ENCODE results near the gene VAV3. TPM values are rescaled to one million over a fixed set of nuclear protein-coding genes. Genes with fewer than 3 reads are reported as not detected.
"Not testable (repeated sequence)": the region's sequence is repeated elsewhere in the genome, so short reads cannot be mapped to it uniquely, and the experiment has no call there.

VAV3 gene
- total RNA-seq, 4 donors from 2014 or later: 44.1 to 123 (median 111) TPM

DNA sequence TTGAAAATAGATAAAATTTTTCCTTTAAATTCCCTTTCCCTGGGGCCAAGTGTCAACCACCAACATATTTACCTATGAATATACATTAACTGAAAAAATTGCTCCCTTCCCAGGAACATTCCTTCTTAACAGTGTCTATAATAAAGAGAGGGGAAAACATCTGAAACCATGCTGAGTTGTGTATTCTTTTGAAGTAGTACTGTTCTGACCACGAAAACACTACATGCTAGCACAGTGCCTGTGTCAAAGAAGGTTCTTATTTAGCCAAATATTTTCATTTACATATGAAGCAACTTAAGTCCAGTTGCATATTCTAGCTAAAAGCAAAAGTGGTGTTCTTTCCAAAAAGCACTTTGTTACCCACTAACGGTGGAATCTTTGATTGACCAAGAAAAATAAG, 311.2 kb downstream of the VAV3 start:
- no peak for DNase-seq
- in situ Hi-C loops (cut with MboI; ENCODE audit: low pct_ligation_motif_present in 1 of 4, low pct_unique_long_range_greater_than_20kb in 1 of 4, low sequenced_read_pairs in 3 of 4): no loop called here

GRCh38 chr1:107653005-107653404, 312.0 kb downstream of the VAV3 start:
- intact Hi-C loops (cut with DNase I; ENCODE audit: low total_unique reads): no loop called here
- WGBS, 2 donors (ENCODE audit: low coverage in 1 of 2): 44 to 53% methylated on average over 1 of the region's 1 CpG
- DNase-seq: no peak

More for the DNA sequence above, 311.2 kb downstream of the VAV3 start:
- Histone ChIP-seq H3K4me1 (peaks cover 5 to 43% (median 12%) of the 10 kb centered on the region in 4 donors), H3K9me3 (no peaks in the 10 kb centered on the region), H3K27me3 (no peaks in the 10 kb centered on the region), H3K36me3 (no peaks in the 10 kb centered on the region), H3K4me3 (no peak overlapping the region), H3K27ac (no peak overlapping the region)
- 49 to 51% methylated on average over 2 of the region's 2 CpGs for WGBS, 2 donors (ENCODE audit: low coverage in 1 of 2)
- intact Hi-C loops (cut with DNase I; ENCODE audit: low total_unique reads): no loop called here
- TF ChIP-seq POLR2AphosphoS5 (IDR thresholded peaks at IDR 0.05) (no peak), EP300 (IDR thresholded peaks at IDR 0.05; ENCODE audit: low read depth) (no peak), POLR2A (IDR thresholded peaks at IDR 0.05) (no peak)
- TF ChIP-seq, protein P1, sequence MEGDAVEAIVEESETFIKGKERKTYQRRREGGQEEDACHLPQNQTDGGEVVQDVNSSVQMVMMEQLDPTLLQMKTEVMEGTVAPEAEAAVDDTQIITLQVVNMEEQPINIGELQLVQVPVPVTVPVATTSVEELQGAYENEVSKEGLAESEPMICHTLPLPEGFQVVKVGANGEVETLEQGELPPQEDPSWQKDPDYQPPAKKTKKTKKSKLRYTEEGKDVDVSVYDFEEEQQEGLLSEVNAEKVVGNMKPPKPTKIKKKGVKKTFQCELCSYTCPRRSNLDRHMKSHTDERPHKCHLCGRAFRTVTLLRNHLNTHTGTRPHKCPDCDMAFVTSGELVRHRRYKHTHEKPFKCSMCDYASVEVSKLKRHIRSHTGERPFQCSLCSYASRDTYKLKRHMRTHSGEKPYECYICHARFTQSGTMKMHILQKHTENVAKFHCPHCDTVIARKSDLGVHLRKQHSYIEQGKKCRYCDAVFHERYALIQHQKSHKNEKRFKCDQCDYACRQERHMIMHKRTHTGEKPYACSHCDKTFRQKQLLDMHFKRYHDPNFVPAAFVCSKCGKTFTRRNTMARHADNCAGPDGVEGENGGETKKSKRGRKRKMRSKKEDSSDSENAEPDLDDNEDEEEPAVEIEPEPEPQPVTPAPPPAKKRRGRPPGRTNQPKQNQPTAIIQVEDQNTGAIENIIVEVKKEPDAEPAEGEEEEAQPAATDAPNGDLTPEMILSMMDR (IDR thresholded peaks at IDR 0.05): no peak

DNA sequence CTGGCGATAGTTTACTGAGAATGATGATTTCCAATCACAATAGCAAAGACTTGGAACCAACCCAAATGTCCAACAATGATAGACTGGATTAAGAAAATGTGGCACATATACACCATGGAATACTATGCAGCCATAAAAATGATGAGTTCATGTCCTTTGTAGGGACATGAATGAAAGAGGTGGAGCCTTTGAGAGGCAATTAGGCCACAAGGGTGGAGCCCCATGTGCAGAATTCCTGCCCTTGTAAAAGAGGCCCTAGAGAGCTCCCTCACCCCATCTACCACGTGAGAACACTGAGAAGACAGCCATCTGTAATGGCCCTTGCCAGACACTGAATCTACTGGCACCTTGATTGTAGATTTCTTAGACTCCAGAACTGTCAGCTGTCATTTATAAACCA, 314.2 kb downstream of the VAV3 start:
- H3K27ac ChIP-seq; H3K9me3 ChIP-seq; intact Hi-C loops (cut with DNase I; ENCODE audit: low total_unique reads); H3K36me3 ChIP-seq; H3K27me3 ChIP-seq; in situ Hi-C loops (cut with MboI; ENCODE audit: low pct_ligation_motif_present in 1 of 4, low pct_unique_long_range_greater_than_20kb in 1 of 4, low sequenced_read_pairs in 3 of 4); H3K4me3 ChIP-seq: not testable (repeated sequence)
- peaks cover 5 to 42% (median 11%) of the 10 kb centered on the region in 4 donors for H3K4me1 ChIP-seq
- 79 to 86% methylated on average over 1 to 2 of the region's 2 CpGs for WGBS, 2 donors (ENCODE audit: low coverage in 1 of 2)
- peak; percentile 40 for DNase-seq

More at GRCh38 chr1:107653005-107653404, 312.0 kb downstream of the VAV3 start:
- no peak for TF ChIP-seq POLR2A (IDR thresholded peaks at IDR 0.05)
- TF ChIP-seq POLR2AphosphoS5 (IDR thresholded peaks at IDR 0.05): no peak
- TF ChIP-seq EP300 (IDR thresholded peaks at IDR 0.05; ENCODE audit: low read depth): no peak
- TF ChIP-seq, protein P1 (IDR thresholded peaks at IDR 0.05): no peak
- Histone ChIP-seq H3K27ac (no peak overlapping the region), H3K4me1 (peaks cover 5 to 47% (median 12%) of the 10 kb centered on the region in 4 donors), H3K36me3 (no peaks in the 10 kb centered on the region), H3K27me3 (no peaks in the 10 kb centered on the region), H3K4me3 (no peak overlapping the region), H3K9me3 (no peaks in the 10 kb centered on the region)
- in situ Hi-C loops (cut with MboI; ENCODE audit: low pct_ligation_motif_present in 1 of 4, low pct_unique_long_range_greater_than_20kb in 1 of 4, low sequenced_read_pairs in 3 of 4): no loop called here

DNA sequence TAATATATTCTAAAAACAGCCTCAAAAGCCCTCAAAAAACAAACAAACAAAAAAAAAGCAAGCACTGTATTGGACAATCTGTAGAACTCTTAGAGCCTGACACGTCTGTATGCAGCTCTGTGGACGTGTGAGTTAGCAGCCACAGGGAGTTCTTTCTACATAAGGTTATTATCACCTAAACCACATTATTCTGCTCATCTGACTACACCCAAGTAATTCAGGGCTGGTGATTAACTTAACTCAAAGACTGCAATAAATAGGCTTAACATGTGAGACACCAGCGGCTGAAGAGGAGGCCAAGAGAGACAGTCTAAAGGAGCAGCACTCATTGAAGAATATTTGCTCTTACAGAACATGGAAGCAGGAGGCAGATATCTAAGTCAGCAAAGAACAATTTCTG, 316.0 kb downstream of the VAV3 start:
- intact Hi-C loops (cut with DNase I; ENCODE audit: low total_unique reads): no loop called here
- WGBS, 2 donors (ENCODE audit: low coverage in 1 of 2): 40 to 54% methylated on average over 3 of the region's 3 CpGs
- in situ Hi-C loops (cut with MboI; ENCODE audit: low pct_ligation_motif_present in 1 of 4, low pct_unique_long_range_greater_than_20kb in 1 of 4, low sequenced_read_pairs in 3 of 4): no loop called here
- DNase-seq: no peak
- Histone ChIP-seq H3K4me3 (no peak overlapping the region), H3K27ac (peak overlapping the region in 1 of 4 donors; percentile 15), H3K9me3 (no peaks in the 10 kb centered on the region), H3K4me1 (peaks cover 3 to 28% (median 8%) of the 10 kb centered on the region in 4 donors), H3K36me3 (no peaks in the 10 kb centered on the region), H3K27me3 (no peaks in the 10 kb centered on the region)
- TF ChIP-seq, protein P1 (IDR thresholded peaks at IDR 0.05): no peak
- TF ChIP-seq EP300 (IDR thresholded peaks at IDR 0.05; ENCODE audit: low read depth) (no peak), POLR2AphosphoS5 (IDR thresholded peaks at IDR 0.05) (no peak), POLR2A (IDR thresholded peaks at IDR 0.05) (no peak)

GRCh38 chr1:107648071-107648470, 316.9 kb downstream of the VAV3 start:
- H3K4me1 ChIP-seq: peaks cover 3 to 19% (median 8%) of the 10 kb centered on the region in 4 donors
- no peak overlapping the region for H3K27ac ChIP-seq
- H3K27me3 ChIP-seq: no peaks in the 10 kb centered on the region
- TF ChIP-seq POLR2A (IDR thresholded peaks at IDR 0.05) (no peak), POLR2AphosphoS5 (IDR thresholded peaks at IDR 0.05) (peak in 1 of 3 donors; percentile 34)
- in situ Hi-C loops (cut with MboI; ENCODE audit: low pct_ligation_motif_present in 1 of 4, low pct_unique_long_range_greater_than_20kb in 1 of 4, low sequenced_read_pairs in 3 of 4): no loop called here
- DNase-seq: no peak
- intact Hi-C loops (cut with DNase I; ENCODE audit: low total_unique reads): no loop called here
- no peaks in the 10 kb centered on the region for H3K9me3 ChIP-seq
- H3K4me3 ChIP-seq: no peak overlapping the region
- no peaks in the 10 kb centered on the region for H3K36me3 ChIP-seq

Data from transverse colon (tissue), 4 donors.